AG10803 (cell line): ENCODE results near the gene XPR1.
"Not testable (repeated sequence)": the region's sequence is repeated elsewhere in the genome, so short reads cannot be mapped to it uniquely, and the experiment has no call there.

ENCODE experiments used
- DNase-seq: peaks from one replicate; pipeline ENCODE4 v3.0.0; 2010; ENCODE audit warnings: low read depth
- H3K4me3 ChIP-seq: 2 replicates; pipeline ENCODE4 v1.5.1; 2011; ENCODE audit warnings: mild to moderate bottlenecking, low read length, control low read depth
- CTCF ChIP-seq: conservative IDR thresholded peaks from 2 replicates; pipeline ENCODE4 v1.5.1; 2011; ENCODE audit warnings: mild to moderate bottlenecking, low read length, control low read depth, inconsistent platforms

Gene XPR1

GRCh38 chr1:180779584-180779983 is 147.8 kb downstream of the XPR1 start:
- TF ChIP-seq CTCF: no peak
- no peak for DNase-seq
- no peak overlapping the region for H3K4me3 ChIP-seq

- H3K4me3 ChIP-seq: no peak overlapping the region
- no peak for DNase-seq
- no peak for TF ChIP-seq CTCF
These were observed 149.9 kb downstream of the XPR1 start for GRCh38 chr1:180781718-180782117.

- no peak for DNase-seq
- no peak for TF ChIP-seq CTCF
These were observed 153.5 kb downstream of the XPR1 start for GRCh38 chr1:180785291-180785690.

GRCh38 chr1:180785887-180786286 is 154.1 kb downstream of the XPR1 start:
- H3K4me3 ChIP-seq: no peak overlapping the region
- TF ChIP-seq CTCF: no peak
- DNase-seq: no peak

More at GRCh38 chr1:180785291-180785690, 153.5 kb downstream of the XPR1 start:
- H3K4me3 ChIP-seq: no peak overlapping the region

- no peak for TF ChIP-seq CTCF
- DNase-seq: no peak
- no peak overlapping the region for H3K4me3 ChIP-seq
These were observed 154.8 kb downstream of the XPR1 start for GRCh38 chr1:180786624-180787023.

- H3K4me3 ChIP-seq: no peak overlapping the region
- no peak for DNase-seq
- TF ChIP-seq CTCF: no peak
These were observed 155.9 kb downstream of the XPR1 start for GRCh38 chr1:180787628-180788307.

- no peak for TF ChIP-seq CTCF
- no peak overlapping the region for H3K4me3 ChIP-seq
- DNase-seq: no peak
These were observed 157.6 kb downstream of the XPR1 start for GRCh38 chr1:180789460-180789859.

- not testable (repeated sequence) for H3K4me3 ChIP-seq, DNase-seq
These were observed 159.3 kb downstream of the XPR1 start for GRCh38 chr1:180791152-180791551.
